GM23338 (cell line): Measurements from ENCODE around the gene CACNA2D3. TPM values are rescaled to one million over a fixed set of nuclear protein-coding genes. Genes with fewer than 3 reads are reported as not detected.

Source experiments
- ATAC-seq: fragments of 200-7000 bp; cut with Tn5 transposase; 3 replicates; pipeline ENCODE4 v1.9.1; 2020
- DNase-seq: peaks from one replicate; pipeline ENCODE4 v3.0.0-alpha.2; 2015; ENCODE audit warnings: low spot score
- H2AFZ ChIP-seq: fragments of 200-600 bp; sonication (generic); 2 replicates; pipeline ENCODE4 v1.8.0; 2016; ENCODE audit warnings: antibody characterized with exemption, mild to moderate bottlenecking, moderate library complexity
- H3F3A ChIP-seq: fragments of 200-600 bp; sonication (generic); replicated peaks from 2 replicates; pipeline ENCODE4 v1.8.0; 2017; ENCODE audit warnings: antibody characterized with exemption, mixed run types, low read depth
- H3K27ac ChIP-seq: fragments of 200-600 bp; sonication (generic); 2 replicates; pipeline ENCODE4 v1.6.1; 2016; ENCODE audit warnings: low read depth
- H3K27me3 ChIP-seq: fragments of 200-600 bp; sonication (generic); 2 replicates; pipeline ENCODE4 v1.8.0; 2016; ENCODE audit warnings: mild to moderate bottlenecking, mixed run types, moderate library complexity; ENCODE audit not compliant: insufficient read depth
- H3K36me3 ChIP-seq: fragments of 200-600 bp; sonication (generic); 2 replicates; pipeline ENCODE4 v1.8.0; 2016; ENCODE audit warnings: mild to moderate bottlenecking; ENCODE audit not compliant: insufficient read depth
- H3K4me1 ChIP-seq: fragments of 200-600 bp; sonication (generic); 2 replicates; pipeline ENCODE4 v1.8.0; 2016; ENCODE audit warnings: mild to moderate bottlenecking, moderate library complexity; ENCODE audit not compliant: insufficient read depth
- H3K4me2 ChIP-seq: fragments of 200-600 bp; sonication (generic); 2 replicates; pipeline ENCODE4 v1.7.1; 2017; ENCODE audit warnings: mixed run types
- H3K4me3 ChIP-seq: fragments of 200-600 bp; sonication (generic); 2 replicates; pipeline ENCODE4 v1.6.1; 2016; ENCODE audit warnings: mixed run types
- H3K79me2 ChIP-seq: fragments of 200-600 bp; sonication (generic); replicated peaks from 2 replicates; pipeline ENCODE4 v1.8.0; 2017; ENCODE audit warnings: mild to moderate bottlenecking; ENCODE audit not compliant: insufficient read depth
- H3K9me2 ChIP-seq: fragments of 200-600 bp; sonication (generic); 2 replicates; pipeline ENCODE4 v1.8.0; 2017; ENCODE audit not compliant: insufficient read depth
- H4K20me1 ChIP-seq: fragments of 200-600 bp; sonication (generic); replicated peaks from 2 replicates; pipeline ENCODE4 v1.8.0; 2017; ENCODE audit warnings: mild to moderate bottlenecking; ENCODE audit not compliant: insufficient read depth
- H3K27ac Mint-ChIP-seq: 2 replicates; pipeline ENCODE4 v1.8.0; 2020; ENCODE audit warnings: inconsistent platforms, mild to moderate bottlenecking, moderate library complexity, mixed read lengths
- H3K27me3 Mint-ChIP-seq: 3 replicates; pipeline ENCODE4 v1.8.0; 2022; ENCODE audit warnings: low read depth, mild to moderate bottlenecking, moderate library complexity, mixed read lengths, inconsistent platforms; ENCODE audit not compliant: insufficient read depth, poor library complexity
- H3K36me3 Mint-ChIP-seq: 3 replicates; pipeline ENCODE4 v1.8.0; 2021; ENCODE audit warnings: low read depth, mild to moderate bottlenecking, inconsistent platforms, moderate library complexity, mixed read lengths
- H3K4me1 Mint-ChIP-seq: 3 replicates; pipeline ENCODE4 v1.8.0; 2020; ENCODE audit warnings: mild to moderate bottlenecking, inconsistent platforms, mixed read lengths
- H3K4me3 Mint-ChIP-seq: 3 replicates; pipeline ENCODE4 v1.8.0; 2021; ENCODE audit warnings: moderate library complexity, mild to moderate bottlenecking, inconsistent platforms, mixed read lengths
- H3K9me3 Mint-ChIP-seq: 3 replicates; pipeline ENCODE4 v1.8.0; 2020; ENCODE audit warnings: moderate library complexity, mild to moderate bottlenecking, inconsistent platforms, mixed read lengths
- CREB1 ChIP-seq: fragments of 250-450 bp; sonication (Bioruptor Pico); IDR thresholded peaks from 2 replicates; pipeline ENCODE4 v1.5.0; 2020; ENCODE audit warnings: low read depth, mild to moderate bottlenecking, moderate library complexity
- EZH2 ChIP-seq: fragments of 200-600 bp; sonication (generic); IDR thresholded peaks from one replicate; pipeline ENCODE4 v1.8.0; 2017; ENCODE audit warnings: antibody characterized with exemption, mild to moderate bottlenecking, low read depth; ENCODE audit not compliant: unreplicated experiment
- EZH2phosphoT487 ChIP-seq: fragments of 200-600 bp; sonication (generic); IDR thresholded peaks from one replicate; pipeline ENCODE4 v1.8.1; 2018; ENCODE audit warnings: antibody characterized with exemption; ENCODE audit not compliant: unreplicated experiment
- JUNB ChIP-seq: IDR thresholded peaks from one replicate; pipeline ENCODE4 v1.6.1; 2016; ENCODE audit warnings: antibody characterized with exemption; ENCODE audit not compliant: unreplicated experiment
- NANOG ChIP-seq: IDR thresholded peaks from 2 replicates; pipeline ENCODE4 v1.6.1; 2016; ENCODE audit warnings: antibody characterized with exemption, borderline replicate concordance
- POLR2AphosphoS5 ChIP-seq: IDR thresholded peaks from 2 replicates; pipeline ENCODE4 v1.6.1; 2016; ENCODE audit warnings: antibody characterized with exemption, low read depth
- STAT1 ChIP-seq: IDR thresholded peaks from one replicate; pipeline ENCODE4 v1.6.1; 2016; ENCODE audit warnings: antibody characterized with exemption; ENCODE audit not compliant: unreplicated experiment
- ZNF114 ChIP-seq: fragments of 250-450 bp; sonication (Bioruptor Pico); IDR thresholded peaks from 2 replicates; pipeline ENCODE4 v1.5.0; 2020; ENCODE audit warnings: mild to moderate bottlenecking, moderate library complexity
- polyA plus RNA-seq: library from polyadenylated mRNA; unstranded; fragments of >200 nt; fragmentation: Nextera tagmentation; extraction: Ambion mirVana; gene quantifications from 2 replicates; pipeline ENCODE4 v1.2.1, GENCODE V29; 2016
- total RNA-seq: library from RNA; depleted of rRNA; stranded (reverse); fragments of >200 nt; shearing (Covaris generic); gene quantifications from 2 replicates; pipeline ENCODE4 v1.2.3, GENCODE V29; 2014
- TF ChIP-seq, protein P1 (sequence below): fragments of 250-450 bp; sonication (Bioruptor Pico); IDR thresholded peaks from 2 replicates; pipeline ENCODE4 v1.5.0; 2020; ENCODE audit warnings: mild to moderate bottlenecking, moderate library complexity
- TF ChIP-seq, protein P2 (sequence below): IDR thresholded peaks from one replicate; pipeline ENCODE4 v1.6.1; 2018; ENCODE audit warnings: antibody characterized with exemption; ENCODE audit not compliant: unreplicated experiment
- TF ChIP-seq, protein P3 (sequence below): IDR thresholded peaks from 2 replicates; pipeline ENCODE4 v1.6.1; 2016; ENCODE audit warnings: antibody characterized with exemption

CACNA2D3 gene
- total and polyA plus RNA-seq, 2 experiments from 2014 or later: 2.2 to 2.3 TPM

DNA sequence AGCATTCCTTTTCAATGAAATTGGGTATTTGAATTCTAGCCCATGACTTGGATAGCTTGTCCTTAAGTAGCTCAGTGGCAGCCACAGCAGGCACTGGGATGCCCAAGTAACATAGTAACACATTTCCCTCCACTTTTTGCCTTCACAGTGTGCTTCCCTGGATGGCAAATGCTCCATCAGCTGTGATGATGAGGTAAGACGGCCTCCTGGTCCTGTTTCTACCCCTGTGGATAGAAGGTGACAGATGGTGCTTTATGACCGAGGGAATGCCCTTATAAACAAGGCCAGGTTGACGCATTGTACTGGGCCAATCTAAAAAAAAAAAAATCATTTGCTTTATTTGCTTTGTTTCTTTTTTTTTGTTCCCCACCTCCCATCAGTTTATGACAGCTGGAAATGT, 847.3 kb downstream of the CACNA2D3 start (continued):
- TF ChIP-seq, protein P1, sequence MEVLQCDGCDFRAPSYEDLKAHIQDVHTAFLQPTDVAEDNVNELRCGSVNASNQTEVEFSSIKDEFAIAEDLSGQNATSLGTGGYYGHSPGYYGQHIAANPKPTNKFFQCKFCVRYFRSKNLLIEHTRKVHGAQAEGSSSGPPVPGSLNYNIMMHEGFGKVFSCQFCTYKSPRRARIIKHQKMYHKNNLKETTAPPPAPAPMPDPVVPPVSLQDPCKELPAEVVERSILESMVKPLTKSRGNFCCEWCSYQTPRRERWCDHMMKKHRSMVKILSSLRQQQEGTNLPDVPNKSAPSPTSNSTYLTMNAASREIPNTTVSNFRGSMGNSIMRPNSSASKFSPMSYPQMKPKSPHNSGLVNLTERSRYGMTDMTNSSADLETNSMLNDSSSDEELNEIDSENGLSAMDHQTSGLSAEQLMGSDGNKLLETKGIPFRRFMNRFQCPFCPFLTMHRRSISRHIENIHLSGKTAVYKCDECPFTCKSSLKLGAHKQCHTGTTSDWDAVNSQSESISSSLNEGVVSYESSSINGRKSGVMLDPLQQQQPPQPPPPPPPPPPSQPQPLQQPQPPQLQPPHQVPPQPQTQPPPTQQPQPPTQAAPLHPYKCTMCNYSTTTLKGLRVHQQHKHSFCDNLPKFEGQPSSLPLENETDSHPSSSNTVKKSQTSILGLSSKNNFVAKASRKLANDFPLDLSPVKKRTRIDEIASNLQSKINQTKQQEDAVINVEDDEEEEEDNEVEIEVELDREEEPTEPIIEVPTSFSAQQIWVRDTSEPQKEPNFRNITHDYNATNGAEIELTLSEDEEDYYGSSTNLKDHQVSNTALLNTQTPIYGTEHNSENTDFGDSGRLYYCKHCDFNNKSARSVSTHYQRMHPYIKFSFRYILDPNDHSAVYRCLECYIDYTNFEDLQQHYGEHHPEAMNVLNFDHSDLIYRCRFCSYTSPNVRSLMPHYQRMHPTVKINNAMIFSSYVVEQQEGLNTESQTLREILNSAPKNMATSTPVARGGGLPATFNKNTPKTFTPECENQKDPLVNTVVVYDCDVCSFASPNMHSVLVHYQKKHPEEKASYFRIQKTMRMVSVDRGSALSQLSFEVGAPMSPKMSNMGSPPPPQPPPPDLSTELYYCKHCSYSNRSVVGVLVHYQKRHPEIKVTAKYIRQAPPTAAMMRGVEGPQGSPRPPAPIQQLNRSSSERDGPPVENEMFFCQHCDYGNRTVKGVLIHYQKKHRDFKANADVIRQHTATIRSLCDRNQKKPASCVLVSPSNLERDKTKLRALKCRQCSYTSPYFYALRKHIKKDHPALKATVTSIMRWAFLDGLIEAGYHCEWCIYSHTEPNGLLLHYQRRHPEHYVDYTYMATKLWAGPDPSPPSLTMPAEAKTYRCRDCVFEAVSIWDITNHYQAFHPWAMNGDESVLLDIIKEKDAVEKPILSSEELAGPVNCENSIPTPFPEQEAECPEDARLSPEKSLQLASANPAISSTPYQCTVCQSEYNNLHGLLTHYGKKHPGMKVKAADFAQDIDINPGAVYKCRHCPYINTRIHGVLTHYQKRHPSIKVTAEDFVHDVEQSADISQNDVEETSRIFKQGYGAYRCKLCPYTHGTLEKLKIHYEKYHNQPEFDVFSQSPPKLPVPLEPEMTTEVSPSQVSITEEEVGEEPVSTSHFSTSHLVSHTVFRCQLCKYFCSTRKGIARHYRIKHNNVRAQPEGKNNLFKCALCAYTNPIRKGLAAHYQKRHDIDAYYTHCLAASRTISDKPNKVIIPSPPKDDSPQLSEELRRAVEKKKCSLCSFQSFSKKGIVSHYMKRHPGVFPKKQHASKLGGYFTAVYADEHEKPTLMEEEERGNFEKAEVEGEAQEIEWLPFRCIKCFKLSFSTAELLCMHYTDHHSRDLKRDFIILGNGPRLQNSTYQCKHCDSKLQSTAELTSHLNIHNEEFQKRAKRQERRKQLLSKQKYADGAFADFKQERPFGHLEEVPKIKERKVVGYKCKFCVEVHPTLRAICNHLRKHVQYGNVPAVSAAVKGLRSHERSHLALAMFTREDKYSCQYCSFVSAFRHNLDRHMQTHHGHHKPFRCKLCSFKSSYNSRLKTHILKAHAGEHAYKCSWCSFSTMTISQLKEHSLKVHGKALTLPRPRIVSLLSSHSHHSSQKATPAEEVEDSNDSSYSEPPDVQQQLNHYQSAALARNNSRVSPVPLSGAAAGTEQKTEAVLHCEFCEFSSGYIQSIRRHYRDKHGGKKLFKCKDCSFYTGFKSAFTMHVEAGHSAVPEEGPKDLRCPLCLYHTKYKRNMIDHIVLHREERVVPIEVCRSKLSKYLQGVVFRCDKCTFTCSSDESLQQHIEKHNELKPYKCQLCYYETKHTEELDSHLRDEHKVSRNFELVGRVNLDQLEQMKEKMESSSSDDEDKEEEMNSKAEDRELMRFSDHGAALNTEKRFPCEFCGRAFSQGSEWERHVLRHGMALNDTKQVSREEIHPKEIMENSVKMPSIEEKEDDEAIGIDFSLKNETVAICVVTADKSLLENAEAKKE: no peak
- TF ChIP-seq EZH2phosphoT487: no peak
- TF ChIP-seq STAT1: no peak

DNA sequence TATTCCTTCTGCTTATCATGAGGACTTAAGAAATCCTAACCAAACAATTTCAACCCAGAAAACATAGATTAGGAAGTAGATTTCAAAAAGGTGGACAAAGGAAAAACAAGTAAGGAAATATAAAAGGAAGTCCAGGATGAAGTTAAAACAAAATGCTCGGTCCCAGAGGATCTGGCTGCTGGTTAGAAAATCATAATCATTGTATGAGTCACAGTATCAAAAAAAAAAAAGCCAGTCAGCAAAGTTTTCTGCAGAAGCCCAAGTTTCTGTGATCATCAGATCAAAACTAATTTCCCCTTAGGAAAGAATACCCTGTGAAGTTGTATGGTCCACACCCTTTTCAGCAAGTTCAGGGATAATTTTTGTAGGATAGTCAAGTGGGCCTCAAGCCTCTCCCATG, 848.5 kb downstream of the CACNA2D3 start:
- Mint-ChIP-seq H3K36me3 (no peaks in the 10 kb centered on the region), H3K9me3 (no peaks in the 10 kb centered on the region), H3K27me3 (peaks cover 2% of the 10 kb centered on the region), H3K4me3 (no peak overlapping the region), H3K4me1 (peaks cover 13% of the 10 kb centered on the region), H3K27ac (no peak overlapping the region)
- Histone ChIP-seq H3K9me2 (no peaks in the 10 kb centered on the region), H4K20me1 (no peaks in the 10 kb centered on the region), H2AFZ (no peak overlapping the region), H3K4me1 (peaks cover 5% of the 10 kb centered on the region; the same call in 1 of the 2 replicates), H3K36me3 (no peaks in the 10 kb centered on the region), H3F3A (no peaks in the 10 kb centered on the region), H3K79me2 (no peaks in the 10 kb centered on the region), H3K4me3 (no peak overlapping the region), H3K27me3 (no peaks in the 10 kb centered on the region), H3K27ac (no peak overlapping the region), H3K4me2 (no peak overlapping the region)
- DNase-seq (no peak), ATAC-seq (no peak)
- TF ChIP-seq POLR2AphosphoS5: no peak
- no peak for TF ChIP-seq EZH2phosphoT487
- TF ChIP-seq, protein P2, sequence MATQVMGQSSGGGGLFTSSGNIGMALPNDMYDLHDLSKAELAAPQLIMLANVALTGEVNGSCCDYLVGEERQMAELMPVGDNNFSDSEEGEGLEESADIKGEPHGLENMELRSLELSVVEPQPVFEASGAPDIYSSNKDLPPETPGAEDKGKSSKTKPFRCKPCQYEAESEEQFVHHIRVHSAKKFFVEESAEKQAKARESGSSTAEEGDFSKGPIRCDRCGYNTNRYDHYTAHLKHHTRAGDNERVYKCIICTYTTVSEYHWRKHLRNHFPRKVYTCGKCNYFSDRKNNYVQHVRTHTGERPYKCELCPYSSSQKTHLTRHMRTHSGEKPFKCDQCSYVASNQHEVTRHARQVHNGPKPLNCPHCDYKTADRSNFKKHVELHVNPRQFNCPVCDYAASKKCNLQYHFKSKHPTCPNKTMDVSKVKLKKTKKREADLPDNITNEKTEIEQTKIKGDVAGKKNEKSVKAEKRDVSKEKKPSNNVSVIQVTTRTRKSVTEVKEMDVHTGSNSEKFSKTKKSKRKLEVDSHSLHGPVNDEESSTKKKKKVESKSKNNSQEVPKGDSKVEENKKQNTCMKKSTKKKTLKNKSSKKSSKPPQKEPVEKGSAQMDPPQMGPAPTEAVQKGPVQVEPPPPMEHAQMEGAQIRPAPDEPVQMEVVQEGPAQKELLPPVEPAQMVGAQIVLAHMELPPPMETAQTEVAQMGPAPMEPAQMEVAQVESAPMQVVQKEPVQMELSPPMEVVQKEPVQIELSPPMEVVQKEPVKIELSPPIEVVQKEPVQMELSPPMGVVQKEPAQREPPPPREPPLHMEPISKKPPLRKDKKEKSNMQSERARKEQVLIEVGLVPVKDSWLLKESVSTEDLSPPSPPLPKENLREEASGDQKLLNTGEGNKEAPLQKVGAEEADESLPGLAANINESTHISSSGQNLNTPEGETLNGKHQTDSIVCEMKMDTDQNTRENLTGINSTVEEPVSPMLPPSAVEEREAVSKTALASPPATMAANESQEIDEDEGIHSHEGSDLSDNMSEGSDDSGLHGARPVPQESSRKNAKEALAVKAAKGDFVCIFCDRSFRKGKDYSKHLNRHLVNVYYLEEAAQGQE: no peak
- TF ChIP-seq, protein P3, sequence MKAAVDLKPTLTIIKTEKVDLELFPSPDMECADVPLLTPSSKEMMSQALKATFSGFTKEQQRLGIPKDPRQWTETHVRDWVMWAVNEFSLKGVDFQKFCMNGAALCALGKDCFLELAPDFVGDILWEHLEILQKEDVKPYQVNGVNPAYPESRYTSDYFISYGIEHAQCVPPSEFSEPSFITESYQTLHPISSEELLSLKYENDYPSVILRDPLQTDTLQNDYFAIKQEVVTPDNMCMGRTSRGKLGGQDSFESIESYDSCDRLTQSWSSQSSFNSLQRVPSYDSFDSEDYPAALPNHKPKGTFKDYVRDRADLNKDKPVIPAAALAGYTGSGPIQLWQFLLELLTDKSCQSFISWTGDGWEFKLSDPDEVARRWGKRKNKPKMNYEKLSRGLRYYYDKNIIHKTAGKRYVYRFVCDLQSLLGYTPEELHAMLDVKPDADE: no peak
- TF ChIP-seq ZNF114 (CRISPR knock-in tag): no peak
- no peak for TF ChIP-seq CREB1 (CRISPR knock-in tag)
- TF ChIP-seq JUNB: no peak
- TF ChIP-seq STAT1: no peak
- TF ChIP-seq NANOG: no peak
- TF ChIP-seq EZH2: no peak
